Activated naive CD8-positive, alpha-beta T cell treated with anti-CD3 and anti-CD28 coated beads for 36 hours (primary cell): ENCODE measurements around the gene MTG1. TPM values are rescaled to one million over a fixed set of nuclear protein-coding genes. Genes with fewer than 3 reads are reported as not detected.
"Not testable (repeated sequence)": the region's sequence is repeated elsewhere in the genome, so short reads cannot be mapped to it uniquely, and the experiment has no call there.

Source experiments
- DNase-seq: peaks from one replicate; pipeline ENCODE4 v3.0.0; 2021
- H3K27ac Mint-ChIP-seq: one replicate; pipeline ENCODE4 v1.8.0; 2022; ENCODE audit warnings: mild to moderate bottlenecking, moderate library complexity, mixed read lengths
- H3K27me3 Mint-ChIP-seq: one replicate; pipeline ENCODE4 v1.8.0; 2022; ENCODE audit warnings: mild to moderate bottlenecking, mixed read lengths
- H3K36me3 Mint-ChIP-seq: one replicate; pipeline ENCODE4 v1.8.0; 2021; ENCODE audit warnings: mild to moderate bottlenecking, mixed read lengths
- H3K4me1 Mint-ChIP-seq: one replicate; pipeline ENCODE4 v1.8.0; 2021; ENCODE audit warnings: mixed read lengths
- H3K4me3 Mint-ChIP-seq: one replicate; pipeline ENCODE4 v1.8.0; 2022; ENCODE audit warnings: mild to moderate bottlenecking, moderate library complexity, mixed read lengths
- H3K9me3 Mint-ChIP-seq: one replicate; pipeline ENCODE4 v1.8.0; 2022; ENCODE audit warnings: mixed read lengths
- total RNA-seq, 2 experiments: library from RNA; stranded (reverse); gene quantifications; one replicate each; pipeline ENCODE4 v1.2.3, GENCODE V29; 2021

The MTG1 gene
- total RNA-seq, 2 experiments from 2014 or later: 50.2 to 51.6 TPM

- Mint-ChIP-seq H3K4me1 (no peaks in the 10 kb centered on the region), H3K9me3 (no peaks in the 10 kb centered on the region), H3K27me3 (no peaks in the 10 kb centered on the region), H3K27ac (no peak overlapping the region), H3K36me3 (peaks cover 2% of the 10 kb centered on the region), H3K4me3 (no peak overlapping the region)
- DNase-seq: no peak
These were observed 68.8 kb downstream of the MTG1 start for GRCh38 chr10:133462512-133463305.

- DNase-seq: no peak
- peaks cover 5% of the 10 kb centered on the region for H3K36me3 Mint-ChIP-seq
- H3K27me3 Mint-ChIP-seq: no peaks in the 10 kb centered on the region
- peaks cover 5% of the 10 kb centered on the region for H3K9me3 Mint-ChIP-seq
- H3K4me1 Mint-ChIP-seq: no peaks in the 10 kb centered on the region
- H3K27ac Mint-ChIP-seq: no peak overlapping the region
- no peak overlapping the region for H3K4me3 Mint-ChIP-seq
These were observed 70.7 kb downstream of the MTG1 start for GRCh38 chr10:133464582-133465031.

- Mint-ChIP-seq H3K36me3 (peaks cover 5% of the 10 kb centered on the region), H3K27me3 (no peaks in the 10 kb centered on the region), H3K27ac (no peak overlapping the region), H3K4me1 (no peaks in the 10 kb centered on the region), H3K4me3 (no peak overlapping the region), H3K9me3 (peaks cover 5% of the 10 kb centered on the region)
- DNase-seq: no peak
These were observed 71.4 kb downstream of the MTG1 start for GRCh38 chr10:133465191-133465949.

- Mint-ChIP-seq H3K9me3 (peaks cover 5% of the 10 kb centered on the region), H3K4me3 (no peak overlapping the region), H3K27me3 (no peaks in the 10 kb centered on the region), H3K27ac (no peak overlapping the region), H3K4me1 (no peaks in the 10 kb centered on the region), H3K36me3 (peaks cover 5% of the 10 kb centered on the region)
- no peak for DNase-seq
These were observed 72.1 kb downstream of the MTG1 start for GRCh38 chr10:133465950-133466474.

GRCh38 chr10:133466683-133467275 is 72.8 kb downstream of the MTG1 start:
- H3K9me3 Mint-ChIP-seq: peaks cover 5% of the 10 kb centered on the region
- peaks cover 5% of the 10 kb centered on the region for H3K36me3 Mint-ChIP-seq
- no peak overlapping the region for H3K27ac Mint-ChIP-seq
- no peak overlapping the region for H3K4me3 Mint-ChIP-seq
- H3K4me1 Mint-ChIP-seq: no peaks in the 10 kb centered on the region
- no peak for DNase-seq
- H3K27me3 Mint-ChIP-seq: no peaks in the 10 kb centered on the region

- no peak overlapping the region for H3K27ac Mint-ChIP-seq
- DNase-seq: no peak
- H3K27me3 Mint-ChIP-seq: no peaks in the 10 kb centered on the region
- peaks cover 5% of the 10 kb centered on the region for H3K9me3 Mint-ChIP-seq
- H3K4me3 Mint-ChIP-seq: no peak overlapping the region
- H3K4me1 Mint-ChIP-seq: no peaks in the 10 kb centered on the region
- peaks cover 5% of the 10 kb centered on the region for H3K36me3 Mint-ChIP-seq
These were observed 73.4 kb downstream of the MTG1 start for GRCh38 chr10:133467286-133467911.

GRCh38 chr10:133469205-133469604 is 75.2 kb downstream of the MTG1 start:
- H3K27me3 Mint-ChIP-seq, DNase-seq, H3K27ac Mint-ChIP-seq, H3K9me3 Mint-ChIP-seq, H3K36me3 Mint-ChIP-seq, H3K4me3 Mint-ChIP-seq, H3K4me1 Mint-ChIP-seq: not testable (repeated sequence)

- Mint-ChIP-seq H3K9me3 (peaks cover 5% of the 10 kb centered on the region), H3K4me1 (peaks cover 13% of the 10 kb centered on the region), H3K27ac (no peak overlapping the region), H3K27me3 (no peaks in the 10 kb centered on the region), H3K4me3 (no peak overlapping the region), H3K36me3 (peaks cover 5% of the 10 kb centered on the region)
- no peak for DNase-seq
These were observed 77.5 kb downstream of the MTG1 start for GRCh38 chr10:133471300-133472109.

Other genes starting within 250 kb of the MTG1 start
- not detected for gene KNDC1, start 233.9 kb upstream of the MTG1 start, total RNA-seq
- gene UTF1, start 163.9 kb upstream of the MTG1 start, total RNA-seq: not detected
- gene VENTX, start 156.3 kb upstream of the MTG1 start, total RNA-seq: not detected
- gene ADAM8, start 117.3 kb upstream of the MTG1 start, total RNA-seq: 10 to 100 TPM; 34.7 to 41.1 TPM
- 10 to 100 TPM; 53.3 to 57.8 TPM for gene TUBGCP2, start 85.3 kb upstream of the MTG1 start, total RNA-seq
- gene ZNF511, start 85.2 kb upstream of the MTG1 start, total RNA-seq: 10 to 100 TPM; 73.4 to 77.3 TPM
- not detected for gene CALY, start 57.3 kb upstream of the MTG1 start, total RNA-seq
- gene PRAP1, start 46.8 kb upstream of the MTG1 start, total RNA-seq: not detected
- gene FUOM, start 36.1 kb upstream of the MTG1 start, total RNA-seq: 10 to 100 TPM; 27.8 to 29.4 TPM
- 10 to 100 TPM; 58.1 to 62.2 TPM for gene ECHS1, start 20.8 kb upstream of the MTG1 start, total RNA-seq
- gene PAOX, start 14.9 kb upstream of the MTG1 start, total RNA-seq: 1 to 10 TPM; 4.6 to 4.7 TPM
- not detected for gene SPRN, start 30.5 kb downstream of the MTG1 start, total RNA-seq
- gene SCART1, start 59.8 kb downstream of the MTG1 start, total RNA-seq: under 1 TPM; 0.28 to 0.45 TPM
- gene CYP2E1, start 133.2 kb downstream of the MTG1 start, total RNA-seq: not detected
- 1 to 10 TPM; 1.4 to 1.6 TPM for gene SYCE1, start 171.4 kb downstream of the MTG1 start, total RNA-seq
- gene FRG2B, start 232.6 kb downstream of the MTG1 start, total RNA-seq: not detected